Endothelial cell of umbilical vein (primary cell): ENCODE measurements around the gene ADD2. TPM values are rescaled to one million over a fixed set of nuclear protein-coding genes. Genes with fewer than 3 reads are reported as not detected.

ENCODE experiments used
- BruUV-seq: library from RNA; stranded (reverse); fragments of 400-500 nt; replicated peaks from 2 replicates; lab custom pipeline; 2021; lab: Mats Ljungman, UMichigan
- CTCF ChIA-PET: fragments of 300-600, 350-600 bp; sonication (Branson Sonifier 250); formaldehyde crosslinking; loops from one replicate; lab custom pipeline; 2021; ENCODE audit warnings: antibody characterized with exemption, inconsistent platforms; lab: Charles Lee
- POLR2A ChIA-PET: fragments of 300-600, 350-600 bp; sonication (Branson Sonifier 250); formaldehyde crosslinking; loops from one replicate; lab custom pipeline; 2021; ENCODE audit warnings: antibody characterized with exemption, inconsistent platforms; lab: Charles Lee
- DNase-seq: peaks from one replicate; pipeline ENCODE4 v3.0.0-alpha.2; 2011; ENCODE audit warnings: low read depth, low spot score
- FAIRE-seq: peaks from 2 replicates; lab custom pipeline; 2011; peaks lifted over from hg19 to GRCh38; lab: Jason Lieb, UNC
- H2AFZ ChIP-seq: 2 replicates; pipeline ENCODE4 v1.6.0; 2012; ENCODE audit warnings: low read depth, low read length, control low read depth, inconsistent platforms
- H3K27ac ChIP-seq: 2 replicates; pipeline ENCODE4 v1.5.1; 2011; ENCODE audit warnings: low read depth, mild to moderate bottlenecking, control low read depth, low read length, moderate library complexity; ENCODE audit not compliant: insufficient read depth
- H3K27me3 ChIP-seq, 2 experiments: 2 replicates each; pipeline versions ENCODE4 v1.6.0 to v1.6.1; 2011; ENCODE audit warnings: low read length in 2 of 2, mixed read lengths in 1 of 2; ENCODE audit not compliant: control insufficient read depth in 2 of 2, insufficient read depth in 2 of 2
- H3K36me3 ChIP-seq, 2 experiments: 2 replicates in 1 of 2; 3 replicates in 1 of 2; pipeline ENCODE4 v1.5.1; 2011; ENCODE audit warnings: low read length in 2 of 2, mild to moderate bottlenecking in 1 of 2, moderate library complexity in 1 of 2; ENCODE audit not compliant: control insufficient read depth in 2 of 2, insufficient read depth in 2 of 2; ENCODE audit errors: extremely low read depth in 1 of 2
- H3K4me1 ChIP-seq: 3 replicates; pipeline ENCODE4 v1.5.1; 2011; ENCODE audit warnings: mild to moderate bottlenecking, low read length; ENCODE audit not compliant: control insufficient read depth, insufficient read depth; ENCODE audit errors: extremely low read depth
- H3K4me2 ChIP-seq: 2 replicates; pipeline ENCODE4 v1.6.1; 2011; ENCODE audit warnings: low read length, control low read depth, mixed read lengths; ENCODE audit not compliant: insufficient read depth
- H3K4me3 ChIP-seq, 3 experiments: fragments of 200-600 bp in 1 of 3; sonication (generic), shearing (Covaris generic) in 1 of 3; replicated peaks in 1 of 3; 2 replicates each; pipeline ENCODE4 v1.5.1; 2011 to 2016; ENCODE audit warnings: control low read depth in 3 of 3, low read length in 3 of 3, mild to moderate bottlenecking in 2 of 3, inconsistent platforms in 1 of 3, low read depth in 1 of 3, moderate library complexity in 1 of 3; ENCODE audit not compliant: insufficient read depth in 1 of 3
- H3K79me2 ChIP-seq: 2 replicates; pipeline ENCODE4 v1.6.0; 2012; ENCODE audit warnings: low read length, inconsistent platforms; ENCODE audit not compliant: control insufficient read depth, insufficient read depth
- H3K9ac ChIP-seq: replicated peaks from 2 replicates; pipeline ENCODE3; 2011; ENCODE audit warnings: low read length, control low read depth; ENCODE audit not compliant: insufficient read depth; ENCODE audit errors: extremely low read depth
- H3K9me1 ChIP-seq: replicated peaks from 3 replicates; pipeline ENCODE4 v1.6.0; 2011; ENCODE audit warnings: mild to moderate bottlenecking, low read length; ENCODE audit not compliant: control insufficient read depth, insufficient read depth; ENCODE audit errors: extremely low read depth
- H3K9me3 ChIP-seq: replicated peaks from 2 replicates; pipeline ENCODE4 v1.5.1; 2012; ENCODE audit warnings: low read length, inconsistent platforms; ENCODE audit not compliant: control insufficient read depth, insufficient read depth
- H4K20me1 ChIP-seq: replicated peaks from 2 replicates; pipeline ENCODE3; 2011; ENCODE audit warnings: mild to moderate bottlenecking, low read length; ENCODE audit not compliant: control insufficient read depth, insufficient read depth; ENCODE audit errors: extremely low read depth
- EZH2 ChIP-seq: IDR thresholded peaks from 2 replicates; pipeline ENCODE4 v1.6.1; 2012; ENCODE audit warnings: borderline replicate concordance, low read depth, mild to moderate bottlenecking, moderate library complexity, low read length, inconsistent platforms; ENCODE audit not compliant: severe bottlenecking
- FOS ChIP-seq: IDR thresholded peaks from 2 replicates; pipeline ENCODE4 v1.6.1; 2011; ENCODE audit warnings: mild to moderate bottlenecking, low read length, moderate library complexity, borderline replicate concordance; ENCODE audit not compliant: insufficient read depth
- GATA2 ChIP-seq: IDR thresholded peaks from 2 replicates; pipeline ENCODE4 v1.7.0; 2011; ENCODE audit warnings: low read depth, mild to moderate bottlenecking, moderate library complexity, mixed read lengths, low read length; ENCODE audit not compliant: insufficient read length, insufficient read depth
- JUN ChIP-seq: IDR thresholded peaks from 2 replicates; pipeline ENCODE4 v1.6.1; 2011; ENCODE audit warnings: borderline replicate concordance, low read depth; ENCODE audit not compliant: insufficient read length, insufficient read depth
- MYC ChIP-seq: IDR thresholded peaks from one replicate; pipeline ENCODE4 v1.6.1; 2011; ENCODE audit warnings: mild to moderate bottlenecking, low read depth, low read length
- POLR2A ChIP-seq: IDR thresholded peaks from 2 replicates; pipeline ENCODE4 v1.6.1; 2012; ENCODE audit warnings: low read depth, mild to moderate bottlenecking, control low read depth, low read length
- POLR2AphosphoS5 ChIP-seq: IDR thresholded peaks from 2 replicates; pipeline ENCODE4 v1.6.1; 2012; ENCODE audit warnings: low read depth, mild to moderate bottlenecking, control low read depth, low read length, moderate library complexity; ENCODE audit not compliant: insufficient read depth
- dilution Hi-C: fragments of 300-500 bp; cut with MboI; formaldehyde crosslinking; loops from one replicate; pipeline ENCODE4 v1.15.0; 2019; ENCODE audit warnings: low sequenced_read_pairs; ENCODE audit not compliant: extremely low pct_ligation_motif_present
- intact Hi-C: fragments of 100-400 bp; cut with micrococcal nuclease; formaldehyde crosslinking; loops from one replicate; pipeline ENCODE4 v1.10.0; 2022
- polyA plus RNA-seq, 4 experiments: library from polyadenylated mRNA; depleted of rRNA in 3 of 4; stranded (reverse) in 3 of 4; unstranded in 1 of 4; fragments of >200 nt; gene quantifications; 2 replicates each; pipeline versions ENCODE4 v1.2.1 to v1.2.3, GENCODE V29; 2011 to 2012; ENCODE audit warnings: missing spikeins in 1 of 4
- total RNA-seq: library from RNA; stranded (reverse); gene quantifications from 2 replicates; pipeline ENCODE4 v1.2.3, GENCODE V29; 2021
- TF ChIP-seq, protein P1 (sequence below): IDR thresholded peaks from 2 replicates; pipeline ENCODE4 v1.6.1; 2011; ENCODE audit not compliant: insufficient read depth, insufficient read length
- TF ChIP-seq, protein P2 (sequence below), 2 donors: IDR thresholded peaks; 1 replicate in 1 of 2; 2 replicates in 1 of 2; pipeline ENCODE4 v1.5.1; 2011; ENCODE audit warnings: low read length in 2 of 2, mild to moderate bottlenecking in 2 of 2, moderate library complexity in 2 of 2, control low read depth in 1 of 2, inconsistent platforms in 1 of 2, low read depth in 1 of 2; ENCODE audit not compliant: insufficient read depth in 1 of 2; ENCODE audit errors: extremely low read depth in 1 of 2

ADD2 gene
- total and polyA plus RNA-seq, 2 donors (not counting 3 experiments of a cell fraction or from before 2014, with no cell fraction given) = 0.17 TPM; not detected in 1

DNA sequence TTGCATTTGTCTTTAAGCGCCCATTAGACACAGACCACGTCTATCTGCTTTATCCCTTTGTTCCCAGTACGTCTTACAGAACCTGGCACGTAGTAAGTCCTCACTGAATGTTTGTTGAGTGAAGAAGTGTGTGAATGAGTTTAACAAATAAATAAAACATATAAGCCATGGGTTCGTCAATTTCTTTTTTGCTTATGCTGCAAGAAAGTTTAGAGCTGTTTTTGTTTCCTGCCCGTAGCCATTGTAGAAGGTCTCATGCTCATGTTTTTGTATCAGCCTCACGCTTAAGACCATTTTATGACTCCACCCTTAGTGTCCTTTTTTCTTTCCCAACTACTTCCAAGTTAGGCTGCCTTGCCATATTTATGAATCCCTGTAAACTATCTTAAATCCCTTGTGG, 2.5 kb downstream of the ADD2 start:
- Histone ChIP-seq H3K79me2 (no peaks in the 10 kb centered on the region), H3K9ac (no peak overlapping the region), H3K36me3 (no peaks in the 10 kb centered on the region), H3K4me2 (no peak overlapping the region), H4K20me1 (no peaks in the 10 kb centered on the region), H3K9me3 (no peaks in the 10 kb centered on the region), H3K4me3 (no peak overlapping the region), H2AFZ (no peak overlapping the region), H3K27ac (no peak overlapping the region), H3K4me1 (peaks cover 3% of the 10 kb centered on the region), H3K9me1 (no peaks in the 10 kb centered on the region), H3K27me3 (peaks cover 41 to 53% of the 10 kb centered on the region in 2 experiments)
- dilution Hi-C loops = no loop called here
- TF ChIP-seq, protein P1, sequence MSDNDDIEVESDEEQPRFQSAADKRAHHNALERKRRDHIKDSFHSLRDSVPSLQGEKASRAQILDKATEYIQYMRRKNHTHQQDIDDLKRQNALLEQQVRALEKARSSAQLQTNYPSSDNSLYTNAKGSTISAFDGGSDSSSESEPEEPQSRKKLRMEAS = no peak
- no peak for TF ChIP-seq EZH2
- TF ChIP-seq, protein P2, sequence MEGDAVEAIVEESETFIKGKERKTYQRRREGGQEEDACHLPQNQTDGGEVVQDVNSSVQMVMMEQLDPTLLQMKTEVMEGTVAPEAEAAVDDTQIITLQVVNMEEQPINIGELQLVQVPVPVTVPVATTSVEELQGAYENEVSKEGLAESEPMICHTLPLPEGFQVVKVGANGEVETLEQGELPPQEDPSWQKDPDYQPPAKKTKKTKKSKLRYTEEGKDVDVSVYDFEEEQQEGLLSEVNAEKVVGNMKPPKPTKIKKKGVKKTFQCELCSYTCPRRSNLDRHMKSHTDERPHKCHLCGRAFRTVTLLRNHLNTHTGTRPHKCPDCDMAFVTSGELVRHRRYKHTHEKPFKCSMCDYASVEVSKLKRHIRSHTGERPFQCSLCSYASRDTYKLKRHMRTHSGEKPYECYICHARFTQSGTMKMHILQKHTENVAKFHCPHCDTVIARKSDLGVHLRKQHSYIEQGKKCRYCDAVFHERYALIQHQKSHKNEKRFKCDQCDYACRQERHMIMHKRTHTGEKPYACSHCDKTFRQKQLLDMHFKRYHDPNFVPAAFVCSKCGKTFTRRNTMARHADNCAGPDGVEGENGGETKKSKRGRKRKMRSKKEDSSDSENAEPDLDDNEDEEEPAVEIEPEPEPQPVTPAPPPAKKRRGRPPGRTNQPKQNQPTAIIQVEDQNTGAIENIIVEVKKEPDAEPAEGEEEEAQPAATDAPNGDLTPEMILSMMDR (IDR thresholded peaks at IDR 0.05; ENCODE audit: extremely low read depth in 1 of 2, insufficient read depth in 1 of 2, low read depth in 1 of 2, low read length in 2 of 2) = no peak
- no peak for TF ChIP-seq MYC
- no peak for TF ChIP-seq POLR2AphosphoS5
- no peak for TF ChIP-seq FOS
- no peak for TF ChIP-seq GATA2
- no peak for TF ChIP-seq POLR2A
- TF ChIP-seq JUN = no peak
- intact Hi-C loops = no loop called here
- POLR2A ChIA-PET = no interaction called here
- CTCF ChIA-PET = interaction anchor here (1.5 kb wide), 1 partner anchor 236 kb away, joined by 4 read pairs; no protein-coding TSS in a partner anchor
- no peak for FAIRE-seq
- no TSS peak for BruUV-seq
- DNase-seq = no peak
